Left renal cortex interstitium (tissue), 4 donors: ENCODE data around the gene DOCK2. TPM values are rescaled to one million over a fixed set of nuclear protein-coding genes. Genes with fewer than 3 reads are reported as not detected.

ENCODE experiments used
- polyA plus RNA-seq, 4 donors: library from polyadenylated mRNA; unstranded; fragments of 120-200 nt; gene quantifications; one replicate each; pipeline ENCODE4 v1.2.1, GENCODE V29; 2013; ENCODE audit not compliant: insufficient read length in 4 of 4

Gene DOCK2
- polyA plus RNA-seq, 4 donors = 2.1 to 3.4 (median 3.0) TPM

Other genes with a start within 250 kb of the DOCK2 start
- 10 to 100 TPM; 31.0 to 46.5 (median 36.1) TPM for gene SPDL1, start 53.5 kb upstream of the DOCK2 start, polyA plus RNA-seq